Astrocyte (in vitro differentiated cells and primary cell): Measurements from ENCODE around the gene SLC6A1. TPM values are rescaled to one million over a fixed set of nuclear protein-coding genes. Genes with fewer than 3 reads are reported as not detected.

Experiments
- DNase-seq: peaks from one replicate; pipeline ENCODE4 v3.0.0-alpha.2; 2010; ENCODE audit warnings: low read depth
- FAIRE-seq: peaks from 2 replicates; lab custom pipeline; 2011; peaks lifted over from hg19 to GRCh38; lab: Jason Lieb, UNC
- H2AFZ ChIP-seq: 2 replicates; pipeline ENCODE4 v1.6.0; 2012; ENCODE audit warnings: low read depth, low read length, inconsistent platforms
- H3K27ac ChIP-seq: 2 replicates; pipeline ENCODE4 v1.5.1; 2011; ENCODE audit warnings: low read depth, low read length, inconsistent platforms
- H3K27me3 ChIP-seq: 2 replicates; pipeline ENCODE4 v1.6.0; 2011; ENCODE audit warnings: low read length, inconsistent platforms; ENCODE audit not compliant: insufficient read depth
- H3K36me3 ChIP-seq: 2 replicates; pipeline ENCODE4 v1.5.1; 2011; ENCODE audit warnings: low read length, inconsistent platforms; ENCODE audit not compliant: insufficient read depth
- H3K4me1 ChIP-seq: 2 replicates; pipeline ENCODE4 v1.5.1; 2011; ENCODE audit warnings: low read length, inconsistent platforms; ENCODE audit not compliant: insufficient read depth
- H3K4me2 ChIP-seq: 2 replicates; pipeline ENCODE4 v1.6.0; 2012; ENCODE audit warnings: low read length, inconsistent platforms
- H3K4me3 ChIP-seq: 2 replicates; pipeline ENCODE4 v1.5.1; 2011; ENCODE audit warnings: low read depth, mild to moderate bottlenecking, low read length, inconsistent platforms; ENCODE audit not compliant: insufficient read depth
- H3K79me2 ChIP-seq: 2 replicates; pipeline ENCODE4 v1.6.0; 2012; ENCODE audit warnings: mild to moderate bottlenecking, low read length, inconsistent platforms; ENCODE audit not compliant: insufficient read depth
- H3K9ac ChIP-seq: 2 replicates; pipeline ENCODE4 v1.6.0; 2012; ENCODE audit warnings: mild to moderate bottlenecking, low read length, inconsistent platforms
- H3K9me3 ChIP-seq: 2 replicates; pipeline ENCODE4 v1.5.1; 2012; ENCODE audit warnings: low read depth, mild to moderate bottlenecking, low read length, inconsistent platforms; ENCODE audit not compliant: insufficient read depth
- H4K20me1 ChIP-seq: 2 replicates; pipeline ENCODE4 v1.6.0; 2012; ENCODE audit warnings: low read length, inconsistent platforms; ENCODE audit not compliant: insufficient read depth
- H3K27ac Mint-ChIP-seq: one replicate; pipeline ENCODE4 v1.8.0; 2021; ENCODE audit warnings: mild to moderate bottlenecking, mixed read lengths; ENCODE audit not compliant: unreplicated experiment
- H3K27me3 Mint-ChIP-seq: one replicate; pipeline ENCODE4 v1.8.0; 2021; ENCODE audit warnings: low read depth, mixed read lengths; ENCODE audit not compliant: unreplicated experiment
- H3K36me3 Mint-ChIP-seq: one replicate; pipeline ENCODE4 v1.8.0; 2021; ENCODE audit warnings: low read depth, mixed read lengths; ENCODE audit not compliant: unreplicated experiment
- H3K4me1 Mint-ChIP-seq: one replicate; pipeline ENCODE4 v1.8.0; 2021; ENCODE audit warnings: low read depth, mixed read lengths; ENCODE audit not compliant: unreplicated experiment
- H3K4me3 Mint-ChIP-seq: one replicate; pipeline ENCODE4 v1.8.0; 2021; ENCODE audit warnings: mild to moderate bottlenecking, moderate library complexity, mixed read lengths; ENCODE audit not compliant: unreplicated experiment
- H3K9me3 Mint-ChIP-seq: one replicate; pipeline ENCODE4 v1.8.0; 2021; ENCODE audit warnings: mild to moderate bottlenecking, mixed read lengths; ENCODE audit not compliant: unreplicated experiment
- EZH2 ChIP-seq: IDR thresholded peaks from 2 replicates; pipeline ENCODE4 v1.6.1; 2012; ENCODE audit warnings: mild to moderate bottlenecking, low read length, inconsistent platforms; ENCODE audit not compliant: insufficient read depth
- total RNA-seq: library from RNA; stranded (reverse); gene quantifications from 2 replicates; pipeline ENCODE4 v1.2.1, GENCODE V29; 2021
- TF ChIP-seq, protein P1 (sequence below): IDR thresholded peaks from 2 replicates; pipeline ENCODE4 v1.5.1; 2011; ENCODE audit warnings: low read depth, mild to moderate bottlenecking, inconsistent platforms, low read length, moderate library complexity; ENCODE audit not compliant: insufficient read depth

The SLC6A1 gene
- total RNA-seq, 1 donor from 2014 or later: 0.30 TPM

DNA sequence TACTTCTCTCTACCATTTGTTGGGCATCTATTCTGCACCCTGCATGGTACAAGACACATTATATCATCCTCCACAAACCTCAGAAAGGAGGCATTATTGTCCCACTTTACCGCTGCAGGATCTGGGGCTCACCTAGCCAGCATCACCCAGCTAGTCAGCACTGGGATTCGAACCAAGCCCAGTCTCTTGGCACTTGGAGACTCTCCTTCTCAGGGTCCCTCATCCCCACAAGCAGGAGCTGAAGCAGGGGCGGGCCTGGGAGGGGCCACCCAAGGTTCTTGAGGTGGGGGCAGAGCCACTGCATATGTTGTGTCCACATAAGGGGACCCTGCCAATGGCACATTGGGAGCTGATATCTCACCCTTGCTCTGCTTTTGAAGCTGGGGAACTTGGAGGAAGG lies 41.3 kb downstream of the SLC6A1 start:
- no peak overlapping the region for H3K27ac ChIP-seq

DNA sequence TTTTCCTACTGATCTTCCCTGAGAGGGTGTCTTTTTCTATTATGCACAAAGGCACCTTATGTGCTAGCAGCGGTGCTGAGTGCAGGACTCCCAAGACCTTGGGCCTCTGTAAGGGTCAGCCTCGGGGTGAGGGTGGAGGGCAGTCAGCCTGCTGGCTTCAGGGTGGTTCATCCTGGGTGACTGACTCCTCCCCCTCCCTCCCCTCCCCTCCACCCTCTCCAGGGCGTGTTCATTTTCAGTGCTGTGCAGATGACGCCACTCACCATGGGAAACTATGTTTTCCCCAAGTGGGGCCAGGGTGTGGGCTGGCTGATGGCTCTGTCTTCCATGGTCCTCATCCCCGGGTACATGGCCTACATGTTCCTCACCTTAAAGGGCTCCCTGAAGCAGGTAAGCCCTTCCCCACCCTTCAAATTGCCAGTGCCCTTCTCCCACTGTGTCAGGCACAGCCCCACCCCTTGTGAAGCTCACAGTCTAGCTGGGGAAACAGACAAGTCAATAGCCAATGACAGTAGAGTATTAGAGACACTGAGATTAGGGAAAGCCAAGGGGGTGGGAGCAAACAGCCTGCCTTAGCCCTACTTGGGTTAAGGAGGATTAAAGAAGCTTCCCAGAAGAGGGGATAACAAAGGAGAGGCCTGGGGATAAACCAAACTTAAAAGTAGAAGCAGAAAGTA lies 41.9 kb downstream of the SLC6A1 start:
- no peaks in the 10 kb centered on the region for H3K9me3 ChIP-seq
- H4K20me1 ChIP-seq: no peaks in the 10 kb centered on the region
- Mint-ChIP-seq H3K27ac (no peak overlapping the region), H3K4me1 (no peaks in the 10 kb centered on the region), H3K9me3 (peaks cover 4% of the 10 kb centered on the region), H3K36me3 (peaks cover 3% of the 10 kb centered on the region), H3K4me3 (no peak overlapping the region), H3K27me3 (peaks cover 53% of the 10 kb centered on the region)
- no peak overlapping the region for H2AFZ ChIP-seq
- peaks cover 25% of the 10 kb centered on the region for H3K27me3 ChIP-seq
- no peaks in the 10 kb centered on the region for H3K36me3 ChIP-seq
- no peak overlapping the region for H3K4me3 ChIP-seq
- DNase-seq: no peak
- no peak overlapping the region for H3K4me2 ChIP-seq
- no peaks in the 10 kb centered on the region for H3K4me1 ChIP-seq
- H3K79me2 ChIP-seq: no peaks in the 10 kb centered on the region
- no peak for TF ChIP-seq EZH2
- TF ChIP-seq, protein P1, sequence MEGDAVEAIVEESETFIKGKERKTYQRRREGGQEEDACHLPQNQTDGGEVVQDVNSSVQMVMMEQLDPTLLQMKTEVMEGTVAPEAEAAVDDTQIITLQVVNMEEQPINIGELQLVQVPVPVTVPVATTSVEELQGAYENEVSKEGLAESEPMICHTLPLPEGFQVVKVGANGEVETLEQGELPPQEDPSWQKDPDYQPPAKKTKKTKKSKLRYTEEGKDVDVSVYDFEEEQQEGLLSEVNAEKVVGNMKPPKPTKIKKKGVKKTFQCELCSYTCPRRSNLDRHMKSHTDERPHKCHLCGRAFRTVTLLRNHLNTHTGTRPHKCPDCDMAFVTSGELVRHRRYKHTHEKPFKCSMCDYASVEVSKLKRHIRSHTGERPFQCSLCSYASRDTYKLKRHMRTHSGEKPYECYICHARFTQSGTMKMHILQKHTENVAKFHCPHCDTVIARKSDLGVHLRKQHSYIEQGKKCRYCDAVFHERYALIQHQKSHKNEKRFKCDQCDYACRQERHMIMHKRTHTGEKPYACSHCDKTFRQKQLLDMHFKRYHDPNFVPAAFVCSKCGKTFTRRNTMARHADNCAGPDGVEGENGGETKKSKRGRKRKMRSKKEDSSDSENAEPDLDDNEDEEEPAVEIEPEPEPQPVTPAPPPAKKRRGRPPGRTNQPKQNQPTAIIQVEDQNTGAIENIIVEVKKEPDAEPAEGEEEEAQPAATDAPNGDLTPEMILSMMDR: no peak
- no peak overlapping the region for H3K27ac ChIP-seq
- FAIRE-seq: no peak
- no peak overlapping the region for H3K9ac ChIP-seq

More for the DNA sequence above, 41.3 kb downstream of the SLC6A1 start:
- Histone ChIP-seq H4K20me1 (no peaks in the 10 kb centered on the region), H3K79me2 (no peaks in the 10 kb centered on the region), H3K4me2 (no peak overlapping the region), H3K4me3 (no peak overlapping the region), H3K9me3 (no peaks in the 10 kb centered on the region), H3K27me3 (peaks cover 21% of the 10 kb centered on the region), H3K36me3 (no peaks in the 10 kb centered on the region), H3K9ac (no peak overlapping the region), H3K4me1 (no peaks in the 10 kb centered on the region), H2AFZ (no peak overlapping the region)
- DNase-seq (no peak), FAIRE-seq (no peak)
- TF ChIP-seq, protein P1: no peak
- TF ChIP-seq EZH2: no peak
- H3K27me3 Mint-ChIP-seq: peaks cover 49% of the 10 kb centered on the region
- no peak overlapping the region for H3K4me3 Mint-ChIP-seq
- no peak overlapping the region for H3K27ac Mint-ChIP-seq
- peaks cover 3% of the 10 kb centered on the region for H3K36me3 Mint-ChIP-seq
- H3K4me1 Mint-ChIP-seq: no peaks in the 10 kb centered on the region
- peaks cover 4% of the 10 kb centered on the region for H3K9me3 Mint-ChIP-seq
